Activated T-cell treated with anti-CD3 and anti-CD28 coated beads, Interleukin-2, amount 50 U/mL, for 4 hours (primary cell): ENCODE results near the gene TFF2. TPM values are rescaled to one million over a fixed set of nuclear protein-coding genes. Genes with fewer than 3 reads are reported as not detected.

Experiments
- ATAC-seq, 2 donors: fragments of 200-7000 bp; cut with Tn5 transposase; one replicate each; pipeline ENCODE4 v1.10.0; 2021
- DNase-seq: peaks from one replicate; pipeline ENCODE4 v3.0.0-alpha.2; 2020
- H3K27me3 Mint-ChIP-seq: one replicate; pipeline ENCODE4 v1.8.0; 2021; ENCODE audit warnings: low read depth, mixed read lengths
- H3K36me3 Mint-ChIP-seq: one replicate; pipeline ENCODE4 v1.8.0; 2022; ENCODE audit warnings: mixed read lengths; ENCODE audit not compliant: insufficient read depth
- H3K4me1 Mint-ChIP-seq: one replicate; pipeline ENCODE4 v1.8.0; 2021; ENCODE audit warnings: low read depth, mixed read lengths
- H3K4me3 Mint-ChIP-seq: one replicate; pipeline ENCODE4 v1.8.0; 2021; ENCODE audit warnings: mild to moderate bottlenecking, moderate library complexity, mixed read lengths
- H3K9me3 Mint-ChIP-seq: one replicate; pipeline ENCODE4 v1.8.0; 2021; ENCODE audit warnings: mixed read lengths
- total RNA-seq, 3 donors: library from RNA; stranded (reverse); gene quantifications; one replicate each; pipeline ENCODE4 v1.2.1, GENCODE V29; 2021

TFF2 gene
- total RNA-seq, 3 donors from 2014 or later = not detected

DNA sequence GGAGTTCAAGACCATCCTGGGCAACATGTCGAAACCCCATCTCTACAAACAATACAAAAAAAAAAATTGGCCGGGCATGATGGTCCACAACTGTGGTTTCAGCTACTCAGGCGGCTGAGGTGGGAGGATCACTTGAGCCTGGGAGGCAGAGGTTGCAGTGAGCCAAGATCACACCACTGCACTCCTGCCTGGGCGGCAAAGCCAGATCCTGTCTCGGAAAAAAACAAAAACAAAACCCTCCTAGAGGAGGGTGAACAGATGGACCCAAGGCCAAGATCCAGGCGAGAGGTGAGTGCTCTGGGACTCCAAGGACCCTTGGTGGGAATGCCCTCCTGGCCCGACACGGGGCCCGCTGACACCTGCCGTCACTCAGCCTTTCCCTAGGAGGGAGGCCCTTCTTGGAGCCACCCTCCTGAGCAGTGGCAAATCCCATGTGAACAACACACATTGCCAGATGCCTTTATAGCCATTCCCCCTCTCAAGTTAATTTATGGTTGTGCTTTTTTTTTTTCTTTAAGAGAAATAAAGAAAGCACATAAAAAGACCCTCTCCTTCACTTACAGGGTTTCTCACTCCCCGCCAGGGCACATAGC, 380 bp downstream of the TFF2 start:
- DNase-seq = no peak
- Mint-ChIP-seq H3K36me3 (no peaks in the 10 kb centered on the region), H3K9me3 (peaks cover 13% of the 10 kb centered on the region), H3K4me3 (no peak overlapping the region), H3K4me1 (no peaks in the 10 kb centered on the region), H3K27me3 (no peaks in the 10 kb centered on the region)
- no peak for ATAC-seq

DNA sequence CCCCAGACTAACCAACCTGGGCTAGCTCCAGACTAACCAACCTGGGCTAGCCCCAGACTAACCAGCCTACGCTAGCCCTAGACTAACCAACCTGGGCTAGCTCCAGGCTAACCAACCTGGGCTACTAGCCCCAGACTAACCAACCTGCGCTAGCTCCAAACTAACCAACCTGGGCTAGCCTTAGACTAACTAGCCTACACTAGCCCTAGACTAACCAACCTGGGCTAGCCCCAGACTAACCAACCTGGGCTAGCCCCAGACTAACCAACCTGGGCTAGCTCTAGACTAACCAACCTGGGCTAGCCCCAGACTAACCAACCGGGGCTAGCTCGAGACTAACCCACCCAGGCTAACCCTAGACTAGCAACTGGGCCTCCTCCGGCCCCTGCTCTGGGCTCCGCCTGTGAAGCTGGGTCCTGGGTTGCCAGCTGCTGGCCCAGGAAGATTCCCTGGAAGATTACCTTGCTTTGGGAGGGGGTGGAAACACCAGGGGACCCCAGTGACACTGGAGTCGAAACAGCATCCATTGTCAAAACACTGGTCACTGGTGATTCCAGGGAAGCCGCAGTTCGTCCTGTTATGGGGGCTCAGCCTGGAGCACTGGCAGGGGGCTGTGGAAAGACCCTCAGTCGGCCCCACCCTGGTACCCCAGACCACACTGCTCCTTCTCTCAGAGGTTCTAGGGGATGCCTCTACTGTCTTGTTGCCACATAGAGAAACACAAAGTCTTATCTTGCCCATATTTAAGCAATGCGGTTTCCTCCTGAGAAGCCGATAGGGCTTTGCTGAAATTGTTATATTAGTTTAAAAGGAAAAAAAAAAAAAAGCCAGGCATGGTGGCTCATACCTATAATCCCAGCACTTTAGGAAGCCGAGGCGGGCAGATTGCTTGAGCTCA, 1.1 kb downstream of the TFF2 start:
- Mint-ChIP-seq H3K36me3 (no peaks in the 10 kb centered on the region), H3K4me1 (no peaks in the 10 kb centered on the region), H3K4me3 (no peak overlapping the region), H3K27me3 (no peaks in the 10 kb centered on the region), H3K9me3 (peaks cover 8% of the 10 kb centered on the region)
- DNase-seq (no peak), ATAC-seq (no peak)

DNA sequence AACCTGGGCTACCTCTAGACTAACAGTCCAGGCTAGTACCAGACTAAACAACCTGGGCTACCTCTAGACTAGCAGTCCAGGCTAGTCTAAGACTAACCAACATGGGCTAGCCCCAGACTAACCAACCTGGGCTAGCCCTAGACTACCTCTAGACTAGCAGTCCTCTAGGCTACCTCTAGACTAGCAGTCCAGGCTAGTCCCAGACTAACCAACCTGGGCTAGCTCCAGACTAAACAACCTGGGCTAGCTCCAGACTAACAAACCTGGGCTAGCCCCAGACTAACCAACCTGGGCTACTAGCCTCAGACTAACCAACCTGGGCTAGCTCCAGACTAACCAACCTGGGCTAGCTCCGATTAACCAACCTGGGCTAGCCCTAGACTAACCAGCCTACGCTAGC, 2.0 kb downstream of the TFF2 start:
- Mint-ChIP-seq H3K4me1 (no peaks in the 10 kb centered on the region), H3K27me3 (no peaks in the 10 kb centered on the region), H3K9me3 (peaks cover 2% of the 10 kb centered on the region), H3K36me3 (no peaks in the 10 kb centered on the region), H3K4me3 (no peak overlapping the region)
- DNase-seq (no peak), ATAC-seq (no peak)

DNA sequence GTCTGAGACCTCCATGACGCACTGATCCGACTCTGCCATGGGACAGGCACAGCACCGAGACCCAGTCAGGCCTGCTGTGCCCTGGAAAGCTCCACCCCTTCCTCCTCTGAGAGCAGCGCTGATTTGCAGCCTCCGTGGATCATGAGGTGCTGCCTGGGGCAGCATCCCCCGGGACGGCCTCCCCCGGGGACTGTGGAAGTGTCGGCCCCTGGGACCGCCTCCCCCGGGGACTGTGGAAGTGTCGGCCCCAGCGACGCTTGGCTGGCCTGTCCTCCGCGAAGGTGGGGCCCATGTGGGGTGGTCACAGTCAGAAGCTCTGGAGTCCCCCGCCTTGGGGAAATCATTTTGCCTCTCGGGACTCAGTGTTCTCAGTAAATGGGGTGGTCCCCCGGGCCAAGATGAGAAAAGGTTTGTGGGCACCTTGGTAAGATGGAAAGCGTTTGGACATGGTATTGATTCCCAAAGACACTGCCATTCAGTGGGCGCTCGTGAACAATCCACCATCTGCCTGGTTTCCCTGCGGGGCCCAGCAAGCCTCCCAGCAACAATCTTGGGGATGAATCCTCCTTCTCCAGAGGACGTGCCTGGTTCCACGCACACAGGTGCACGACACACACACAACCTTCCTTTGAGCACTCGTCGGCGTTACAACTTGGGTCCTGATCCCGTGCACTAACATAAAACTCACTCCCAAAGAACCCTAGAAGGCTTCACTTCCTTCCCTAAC, 3.0 kb downstream of the TFF2 start:
- H3K27me3 Mint-ChIP-seq = no peaks in the 10 kb centered on the region
- no peak for ATAC-seq
- H3K4me1 Mint-ChIP-seq = no peaks in the 10 kb centered on the region
- no peaks in the 10 kb centered on the region for H3K36me3 Mint-ChIP-seq
- no peaks in the 10 kb centered on the region for H3K9me3 Mint-ChIP-seq
- no peak overlapping the region for H3K4me3 Mint-ChIP-seq
- no peak for DNase-seq

DNA sequence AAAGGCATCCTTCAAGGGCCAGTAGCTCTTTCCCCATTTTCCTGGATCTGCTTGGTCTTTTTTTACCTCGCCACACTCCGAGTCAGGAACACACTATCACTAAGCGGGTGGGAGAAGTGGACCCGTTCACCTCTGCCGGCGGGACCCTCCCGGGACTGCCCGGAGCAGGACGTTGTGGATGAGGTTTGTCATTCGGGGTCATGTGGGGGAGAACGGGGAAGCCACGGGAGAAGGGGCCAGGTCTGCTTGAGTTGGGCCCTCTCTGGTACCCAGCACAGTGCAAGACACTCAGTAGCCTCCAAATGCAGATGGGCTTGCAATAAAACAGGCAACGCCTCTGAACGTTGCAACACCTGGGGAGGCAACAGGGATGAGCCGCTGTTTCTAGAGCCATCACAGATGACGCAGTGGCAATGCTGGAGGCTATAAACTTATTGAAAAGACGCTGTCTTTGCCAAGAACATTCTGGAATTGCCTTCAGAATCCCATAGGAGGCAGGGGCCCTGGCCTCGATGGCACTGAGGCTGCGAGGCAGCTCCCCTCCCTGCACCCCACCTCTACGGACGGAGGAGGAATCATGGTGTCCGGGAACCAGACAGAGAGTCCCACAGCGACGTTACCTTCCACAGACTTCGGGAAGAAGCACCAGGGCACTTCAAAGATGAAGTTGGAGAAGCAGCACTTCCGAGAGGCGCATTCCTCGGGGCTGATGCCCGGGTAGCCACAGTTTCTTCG, 3.8 kb downstream of the TFF2 start:
- no peak for ATAC-seq
- H3K36me3 Mint-ChIP-seq = no peaks in the 10 kb centered on the region
- H3K27me3 Mint-ChIP-seq = no peaks in the 10 kb centered on the region
- H3K4me3 Mint-ChIP-seq = no peak overlapping the region
- no peak for DNase-seq
- H3K9me3 Mint-ChIP-seq = no peaks in the 10 kb centered on the region
- no peaks in the 10 kb centered on the region for H3K4me1 Mint-ChIP-seq

DNA sequence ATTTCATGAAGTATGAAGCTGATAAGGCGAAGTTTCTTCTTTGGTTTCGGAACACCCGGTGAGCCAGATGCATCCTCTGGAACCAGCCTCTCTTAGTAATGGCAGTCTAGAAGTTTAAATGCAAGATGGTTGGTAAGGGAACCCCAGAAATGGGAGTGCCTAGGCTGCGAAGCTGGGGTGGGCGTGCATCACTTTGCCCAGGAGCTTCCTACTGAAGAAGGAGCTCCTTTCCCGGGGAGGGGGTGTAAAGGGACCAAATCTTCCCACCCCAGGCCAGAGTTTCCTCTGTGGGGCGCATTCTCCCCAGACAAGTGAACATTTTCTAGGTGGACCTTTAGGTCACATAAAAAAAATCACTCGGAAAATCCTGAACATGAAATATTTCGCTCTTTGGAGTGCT, 4.4 kb downstream of the TFF2 start:
- no peaks in the 10 kb centered on the region for H3K4me1 Mint-ChIP-seq
- no peak for DNase-seq
- no peak overlapping the region for H3K4me3 Mint-ChIP-seq
- no peak for ATAC-seq
- H3K9me3 Mint-ChIP-seq = no peaks in the 10 kb centered on the region
- H3K36me3 Mint-ChIP-seq = no peaks in the 10 kb centered on the region
- H3K27me3 Mint-ChIP-seq = no peaks in the 10 kb centered on the region

DNA sequence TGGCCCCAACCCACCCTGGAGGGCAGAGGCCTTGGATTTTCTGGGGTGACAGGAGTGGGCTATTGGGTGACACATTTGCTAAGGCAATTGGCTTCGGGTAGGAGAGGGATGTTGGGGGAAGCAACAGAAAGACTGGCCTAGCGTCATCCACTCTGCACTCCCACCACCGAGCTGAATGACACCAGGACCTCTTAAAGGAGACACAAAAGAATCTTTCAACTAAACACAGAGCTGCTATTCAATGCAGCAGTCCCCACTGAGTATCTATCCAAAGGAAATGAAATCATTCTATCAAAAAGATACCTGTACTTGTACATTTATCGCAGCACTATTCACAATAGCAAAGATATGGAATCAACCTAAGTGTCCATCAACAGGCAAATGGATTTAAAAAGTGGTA, 6.2 kb downstream of the TFF2 start:
- ATAC-seq (no peak), DNase-seq (no peak)
- no peaks in the 10 kb centered on the region for H3K27me3 Mint-ChIP-seq
- no peaks in the 10 kb centered on the region for H3K9me3 Mint-ChIP-seq
- H3K4me3 Mint-ChIP-seq = no peak overlapping the region
- H3K36me3 Mint-ChIP-seq = no peaks in the 10 kb centered on the region
- no peaks in the 10 kb centered on the region for H3K4me1 Mint-ChIP-seq

DNA sequence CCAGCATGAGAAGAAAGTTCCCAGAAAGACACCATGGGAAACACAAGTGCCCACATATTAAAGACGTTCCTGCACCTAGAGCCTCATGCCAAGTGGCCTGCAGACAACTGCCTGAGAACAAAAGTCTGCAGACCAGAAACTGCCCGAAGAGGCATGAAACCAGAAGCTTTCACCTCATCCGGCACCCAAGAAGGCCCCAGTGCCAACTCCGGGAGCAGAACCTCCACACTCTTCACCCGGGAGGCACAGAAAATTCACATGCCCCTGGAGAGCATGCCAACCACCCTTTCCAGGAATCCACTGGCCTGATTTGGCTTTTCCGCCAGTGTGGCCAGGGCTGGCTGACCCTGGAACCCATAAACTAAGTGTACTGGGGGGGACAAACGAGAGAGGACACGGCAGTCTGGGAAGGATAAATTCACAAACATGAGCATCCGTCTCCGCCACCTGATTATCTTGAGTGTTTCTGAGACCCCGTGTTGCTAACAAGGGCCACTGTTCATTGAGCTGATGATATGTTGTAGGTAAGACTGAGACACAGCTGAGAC, 6.8 kb downstream of the TFF2 start:
- ATAC-seq = no peak
- Mint-ChIP-seq H3K4me3 (no peak overlapping the region), H3K36me3 (no peaks in the 10 kb centered on the region), H3K27me3 (no peaks in the 10 kb centered on the region), H3K9me3 (no peaks in the 10 kb centered on the region), H3K4me1 (no peaks in the 10 kb centered on the region)
- no peak for DNase-seq

DNA sequence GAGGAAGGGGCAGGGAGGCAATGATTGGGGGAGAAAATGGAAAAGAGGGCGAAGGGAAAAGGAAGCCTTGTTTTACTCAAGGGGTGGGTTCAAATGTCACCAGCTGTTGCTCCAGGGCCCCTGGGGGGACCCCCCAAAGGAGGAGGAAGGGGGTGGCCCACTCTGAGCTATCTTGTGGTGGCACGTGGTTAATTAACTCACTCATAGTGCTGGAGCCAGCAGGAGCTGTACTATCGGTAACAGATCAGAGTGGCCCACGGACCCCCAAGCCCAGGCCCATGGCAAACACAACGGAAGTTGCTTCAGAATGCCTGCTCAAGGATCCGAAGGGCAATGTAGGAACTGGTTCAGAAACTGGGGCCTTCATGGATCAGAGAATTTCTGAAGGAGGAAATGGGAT, 7.2 kb downstream of the TFF2 start:
- no peak for ATAC-seq
- no peaks in the 10 kb centered on the region for H3K27me3 Mint-ChIP-seq
- H3K36me3 Mint-ChIP-seq = no peaks in the 10 kb centered on the region
- DNase-seq = no peak
- H3K4me3 Mint-ChIP-seq = no peak overlapping the region
- H3K9me3 Mint-ChIP-seq = no peaks in the 10 kb centered on the region
- H3K4me1 Mint-ChIP-seq = no peaks in the 10 kb centered on the region

DNA sequence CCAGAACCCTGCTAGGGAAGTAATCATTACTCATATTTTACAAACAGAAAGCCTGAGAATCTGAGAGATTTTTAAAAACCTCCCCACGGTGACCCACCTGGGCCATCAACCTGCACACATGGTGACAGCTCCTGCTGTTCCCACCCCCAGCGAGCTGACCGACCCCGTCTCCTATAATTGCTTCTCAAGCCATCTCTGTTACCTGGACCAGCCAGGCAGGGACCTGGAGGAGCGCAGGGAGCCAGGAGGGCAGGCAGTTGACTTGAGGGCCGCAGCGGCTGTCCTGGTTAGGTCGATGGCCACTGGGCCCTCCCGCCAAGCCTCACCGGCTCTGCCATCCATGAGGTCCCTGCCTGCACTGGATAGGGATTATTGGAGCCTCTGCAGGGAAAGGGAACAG, 7.7 kb downstream of the TFF2 start:
- ATAC-seq (no peak), DNase-seq (no peak)
- no peaks in the 10 kb centered on the region for H3K36me3 Mint-ChIP-seq
- no peaks in the 10 kb centered on the region for H3K9me3 Mint-ChIP-seq
- H3K4me1 Mint-ChIP-seq = peaks cover 3% of the 10 kb centered on the region
- H3K27me3 Mint-ChIP-seq = no peaks in the 10 kb centered on the region
- H3K4me3 Mint-ChIP-seq = no peak overlapping the region

DNA sequence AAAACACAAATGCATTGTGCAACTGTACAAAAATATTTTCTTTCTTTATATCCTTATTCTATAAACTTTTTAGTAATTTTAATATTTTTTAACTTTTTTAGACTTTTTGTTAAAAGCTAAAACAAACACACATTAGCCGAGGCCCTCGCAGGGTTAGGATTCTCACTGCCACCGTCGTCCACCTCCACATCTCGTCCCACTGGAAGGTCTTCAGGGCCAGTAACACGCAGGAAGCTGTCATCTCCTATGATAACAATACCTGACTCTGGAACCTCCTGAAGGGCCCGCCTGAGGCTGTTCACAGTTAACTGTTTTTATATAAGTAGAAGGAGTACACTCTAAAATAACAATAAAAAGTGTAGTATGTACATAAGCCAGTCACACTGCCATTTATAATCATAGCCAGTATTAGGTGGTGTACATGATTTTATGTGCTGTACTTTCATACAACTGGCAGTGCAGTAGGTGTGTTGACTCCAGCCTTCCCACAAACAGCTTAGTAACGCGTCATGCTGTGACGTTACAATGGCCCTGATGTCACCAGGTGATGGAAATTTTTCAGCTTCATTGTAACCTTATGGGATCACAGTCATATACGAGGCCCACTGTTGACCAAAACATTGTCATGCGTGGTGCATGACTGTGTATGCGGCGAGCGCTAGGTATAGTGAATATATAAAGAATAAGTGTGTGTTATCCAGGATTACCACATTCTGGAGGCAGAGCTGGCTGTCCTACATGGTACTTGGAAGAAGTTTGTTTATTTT, 8.8 kb downstream of the TFF2 start:
- Mint-ChIP-seq H3K4me3 (no peak overlapping the region), H3K4me1 (peaks cover 10% of the 10 kb centered on the region), H3K36me3 (no peaks in the 10 kb centered on the region), H3K9me3 (no peaks in the 10 kb centered on the region), H3K27me3 (peaks cover 2% of the 10 kb centered on the region)
- ATAC-seq = no peak
- DNase-seq = no peak

DNA sequence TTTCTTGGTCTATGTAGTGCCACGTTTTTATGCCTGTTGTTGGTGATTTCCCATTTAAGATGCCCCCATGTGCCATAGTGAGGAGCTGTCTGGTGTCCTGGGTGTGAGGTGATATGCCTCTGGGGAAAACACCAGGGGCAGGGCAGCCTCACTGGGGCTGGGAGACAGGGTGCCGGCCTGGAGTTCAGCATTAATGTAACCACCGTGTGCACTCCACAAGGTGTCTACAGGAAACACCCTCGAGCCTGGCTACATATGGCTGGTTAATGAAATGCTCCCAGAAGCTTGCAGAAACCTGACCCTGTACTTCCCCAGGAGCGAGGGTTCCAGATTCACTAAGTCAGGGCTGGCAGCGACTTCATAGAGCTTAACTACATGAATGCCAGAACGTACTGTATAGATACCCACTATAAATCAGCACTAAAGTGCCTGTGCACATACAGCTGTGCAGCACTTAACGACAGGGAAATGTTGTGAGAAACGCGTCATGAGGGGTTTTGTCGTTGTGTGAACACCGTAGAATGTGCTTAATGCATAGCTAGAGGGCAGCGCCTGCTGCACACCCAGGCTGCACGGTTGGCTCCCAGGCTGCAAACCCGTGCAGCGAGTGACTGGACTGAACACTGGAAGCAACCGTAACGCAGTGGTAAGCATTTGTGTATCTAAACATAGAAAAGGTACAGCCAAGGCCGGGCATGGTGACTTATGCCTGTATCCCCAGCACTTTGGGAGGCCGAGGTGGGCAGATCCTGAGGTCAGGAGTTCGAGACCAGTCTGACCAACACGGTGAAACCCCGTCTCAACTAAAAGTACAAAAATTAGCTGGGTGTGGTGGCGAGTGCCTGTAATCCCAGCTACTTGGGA, 10.4 kb downstream of the TFF2 start:
- no peaks in the 10 kb centered on the region for H3K9me3 Mint-ChIP-seq
- H3K4me1 Mint-ChIP-seq = peaks cover 10% of the 10 kb centered on the region
- no peaks in the 10 kb centered on the region for H3K36me3 Mint-ChIP-seq
- peaks cover 2% of the 10 kb centered on the region for H3K27me3 Mint-ChIP-seq
- H3K4me3 Mint-ChIP-seq = no peak overlapping the region
- no peak for ATAC-seq
- no peak for DNase-seq
